T-helper 9 cell (primary cell): ENCODE results near the gene ACOT7.

Source experiments
- DNase-seq: peaks from one replicate; pipeline ENCODE4 v3.0.0-alpha.2; 2020

ACOT7 gene

DNA sequence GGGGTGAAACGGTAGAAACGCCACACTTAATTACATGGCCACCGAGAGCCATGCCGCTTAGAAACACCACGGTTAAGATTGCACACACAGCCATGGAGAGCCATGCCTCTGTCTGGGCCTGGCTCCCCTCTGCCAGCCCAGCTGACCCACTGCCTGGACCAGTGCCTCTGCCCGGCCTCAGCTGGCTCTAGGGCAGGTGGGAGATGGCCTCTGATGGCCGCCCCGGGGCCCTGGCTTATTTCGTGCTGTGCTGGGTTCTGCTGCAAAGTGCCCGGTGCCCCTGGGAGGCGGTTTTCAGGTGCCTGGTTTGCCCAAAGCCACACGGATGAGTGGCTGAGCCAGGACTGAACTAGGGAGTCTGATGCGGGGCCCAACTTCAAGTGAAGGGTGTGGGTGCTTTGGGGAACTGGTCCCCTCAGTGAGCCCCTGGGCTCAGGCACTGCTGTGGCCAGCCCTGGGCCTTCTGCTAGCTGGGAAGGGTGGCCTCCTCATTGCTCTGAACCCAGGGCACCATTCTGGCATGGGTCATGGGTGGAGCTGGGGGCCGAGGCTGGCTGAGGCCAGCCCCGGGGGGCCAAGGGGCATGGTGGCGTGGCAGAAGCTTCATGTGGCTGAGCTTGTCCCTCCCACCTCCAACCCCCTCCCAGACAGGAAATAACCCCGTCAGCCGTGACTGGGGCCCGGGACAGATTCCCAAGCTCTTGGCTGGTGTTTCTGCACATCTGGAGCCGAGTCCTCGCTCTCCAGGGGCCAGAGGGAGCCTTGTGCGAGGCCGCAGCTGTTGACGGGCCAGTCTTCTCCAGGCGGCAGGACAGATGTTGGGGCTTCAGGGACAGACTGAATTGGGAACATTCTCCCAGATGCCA, 130.8 kb downstream of the ACOT7 start:
- no peak for DNase-seq

DNA sequence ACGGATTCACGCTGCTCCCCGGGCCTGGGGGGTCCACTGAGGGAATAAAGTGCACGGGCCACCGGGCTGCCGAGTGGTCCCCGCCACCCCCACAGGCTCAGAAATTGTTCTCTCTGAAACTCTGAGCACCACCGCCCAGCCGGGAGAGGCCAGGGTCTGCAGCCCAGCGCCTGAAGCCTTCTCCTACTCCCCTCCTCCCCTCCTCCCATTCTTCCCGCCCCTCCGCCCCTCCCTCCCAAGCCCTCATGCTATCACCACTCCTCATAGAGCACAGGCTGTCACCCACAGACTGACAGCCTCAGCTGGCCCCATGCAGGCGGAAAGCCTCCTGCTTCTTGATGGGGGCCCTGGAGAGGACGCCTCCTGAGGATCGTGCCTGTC, 132.0 kb downstream of the ACOT7 start:
- DNase-seq: no peak

DNA sequence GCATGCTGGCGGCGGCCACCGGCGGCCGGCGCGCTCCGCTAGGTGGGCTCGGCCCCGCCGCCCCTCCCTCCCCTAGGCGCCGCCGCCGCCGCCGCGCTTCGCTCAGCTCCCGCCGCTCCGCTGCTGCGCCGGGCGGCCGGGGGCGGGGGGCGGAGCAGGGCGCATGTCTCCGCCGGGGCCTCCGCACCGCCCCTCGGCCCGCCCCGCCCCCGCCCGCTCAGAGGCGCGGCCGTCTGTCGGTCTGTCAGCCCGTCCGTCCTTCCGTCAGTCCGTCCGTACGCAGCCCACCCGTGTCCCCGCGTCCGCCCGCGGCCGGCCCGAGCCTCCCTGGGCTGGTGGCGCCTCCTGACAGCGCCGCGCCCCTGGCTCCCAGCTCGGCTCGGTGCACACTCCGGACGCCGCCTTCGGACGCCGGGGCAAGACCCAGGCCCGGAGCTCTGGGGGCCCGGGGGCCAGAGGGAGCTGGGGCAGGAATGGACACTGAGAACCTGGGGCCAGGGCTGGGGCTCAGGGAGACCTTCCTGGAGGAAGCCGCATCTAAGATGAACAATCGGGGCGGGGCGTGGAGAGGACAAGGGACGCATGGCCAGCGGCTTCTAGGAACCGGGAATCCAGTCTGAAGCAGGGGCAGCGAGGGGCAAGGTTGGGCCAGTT, 132.5 kb downstream of the ACOT7 start, which contains the start of gene GPR153:
GPR153 (minus strand) TSS at position 138 of the 654 bp plus-strand sequence. CDS start 6,193 bp downstream, outside the sequence.
- DNase-seq: peak; percentile 22

DNA sequence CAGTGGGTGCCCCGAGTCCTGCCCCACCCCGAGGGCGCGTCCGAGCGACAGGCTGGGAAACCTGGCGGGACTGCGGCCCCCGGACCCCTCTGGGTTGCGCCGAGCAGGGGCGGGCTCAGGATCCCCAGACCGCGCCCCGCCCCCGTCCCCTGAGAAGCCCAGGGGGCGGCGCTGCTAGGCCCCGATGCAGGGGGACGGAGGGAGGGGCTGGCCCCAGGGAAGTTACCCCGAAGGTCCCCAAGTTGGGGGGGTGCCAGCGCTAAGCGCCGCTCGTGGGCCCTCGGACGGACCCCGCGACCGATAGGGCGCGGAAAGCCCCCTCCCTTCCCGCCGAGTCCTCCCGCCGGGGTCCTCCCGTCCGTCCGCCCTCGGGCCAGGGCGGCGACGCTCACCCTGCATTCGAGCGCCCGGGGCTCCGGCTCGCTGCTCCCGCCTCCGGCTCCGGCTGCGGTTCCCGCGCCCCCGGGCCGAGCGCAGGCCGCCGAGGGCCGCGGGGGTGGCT, 133.1 kb downstream of the ACOT7 start:
- DNase-seq: no peak

DNA sequence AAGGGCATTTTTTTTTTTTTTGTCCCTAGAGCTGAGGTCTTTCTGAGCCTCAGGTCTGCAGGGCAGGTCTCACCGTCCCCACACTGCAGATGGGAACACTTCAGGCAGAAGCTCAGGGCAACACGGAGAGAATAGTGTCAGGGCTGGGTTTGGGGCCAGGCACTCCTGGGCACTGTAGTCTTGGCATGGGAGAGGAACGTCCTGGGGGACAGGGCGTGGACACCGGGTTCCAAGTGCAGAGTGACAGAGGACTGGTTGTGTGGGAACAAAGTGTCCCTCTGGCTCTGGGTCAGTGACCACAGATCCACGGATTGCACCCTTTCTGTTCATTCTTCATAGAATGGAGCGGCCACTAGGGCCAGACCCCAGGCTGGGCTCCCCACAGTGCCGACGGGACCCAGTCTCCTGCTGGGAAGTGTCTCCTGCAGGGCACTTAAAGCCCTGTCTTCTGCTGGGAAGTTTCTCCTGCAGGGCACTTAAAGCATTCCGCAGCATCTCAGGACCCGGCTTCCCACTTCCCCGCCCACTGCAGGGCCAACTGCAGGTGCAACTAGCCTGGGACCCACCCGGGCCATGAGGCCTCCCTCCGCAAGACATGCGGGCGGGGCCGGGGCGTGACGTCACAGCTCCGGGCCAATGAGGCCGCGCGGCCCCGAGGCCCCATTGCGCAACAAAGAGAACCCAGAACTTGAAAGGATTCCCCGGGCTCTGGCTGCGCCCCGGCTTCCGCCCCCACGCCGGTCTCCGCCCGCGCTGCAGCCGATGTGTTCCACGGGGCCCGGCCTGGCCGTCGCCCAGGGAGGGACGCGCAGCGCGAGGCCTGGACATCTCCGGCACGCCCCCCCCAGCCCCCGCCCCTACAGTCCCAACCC, 133.8 kb downstream of the ACOT7 start:
- DNase-seq: peak; percentile 65

DNA sequence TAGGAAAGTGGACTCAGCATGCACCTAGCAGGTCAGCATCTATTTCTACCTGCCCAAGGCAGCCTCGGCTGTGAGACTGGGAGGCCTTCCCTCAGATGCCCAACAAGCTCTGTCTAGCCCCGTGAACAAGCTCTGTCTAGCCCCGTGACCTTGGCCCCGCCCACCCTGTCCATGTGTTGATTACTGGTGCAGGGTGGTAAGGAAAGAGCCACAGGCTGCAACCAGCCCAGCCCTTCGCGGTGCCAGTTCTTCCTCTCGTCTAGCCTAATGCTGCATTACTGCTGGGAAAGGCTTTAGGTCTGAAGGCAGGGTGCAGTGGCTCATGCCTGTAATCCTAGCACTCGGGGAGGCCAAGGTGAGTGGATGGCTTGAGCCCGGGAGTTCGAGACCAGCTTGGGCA, 134.9 kb downstream of the ACOT7 start:
- no peak for DNase-seq

GRCh38 chr1:6257541-6258069, 136.0 kb downstream of the ACOT7 start:
- DNase-seq: no peak

GRCh38 chr1:6256645-6257044, 136.9 kb downstream of the ACOT7 start:
- DNase-seq: no peak

DNA sequence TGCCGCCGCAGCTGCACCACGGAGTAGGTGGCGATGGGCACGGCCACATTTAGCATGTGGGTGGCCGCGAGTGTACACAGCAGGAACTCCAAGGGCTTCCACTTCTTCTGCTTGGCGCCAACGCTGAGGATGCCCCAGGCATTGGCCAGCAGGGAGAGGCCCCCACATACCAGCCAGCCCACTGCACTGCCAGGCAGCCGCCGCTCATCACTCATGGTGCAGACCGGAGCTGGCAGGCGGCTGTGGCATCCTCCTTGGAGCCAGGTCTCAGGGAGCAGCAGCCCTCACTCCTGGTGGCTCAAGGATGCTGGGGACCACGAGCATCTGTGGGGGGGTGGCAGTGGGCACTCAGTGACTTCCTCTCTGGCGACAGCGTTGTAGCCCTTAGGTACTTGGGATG, 138.9 kb downstream of the ACOT7 start:
- no peak for DNase-seq

- no peak for DNase-seq
These were observed 140.2 kb downstream of the ACOT7 start for GRCh38 chr1:6253380-6253779.

DNA sequence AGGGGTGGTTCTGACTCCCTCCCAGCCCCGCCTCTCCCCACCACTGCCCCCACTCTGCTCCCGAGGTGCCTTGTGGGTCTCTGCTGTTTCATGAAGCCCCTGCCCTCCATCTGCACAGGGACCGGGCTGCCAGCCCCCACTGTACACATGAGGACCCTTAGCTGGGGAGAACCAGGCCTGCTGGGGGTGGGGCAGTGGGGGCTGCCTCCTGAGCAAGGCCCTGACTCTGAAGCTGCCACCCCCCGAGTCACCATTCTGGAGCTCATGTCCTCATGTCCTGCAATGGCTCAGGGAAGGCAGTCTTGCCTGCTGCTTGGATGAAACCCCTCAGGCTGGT, 141.2 kb downstream of the ACOT7 start:
- no peak for DNase-seq

GRCh38 chr1:6251681-6252373, 141.7 kb downstream of the ACOT7 start:
- no peak for DNase-seq

DNA sequence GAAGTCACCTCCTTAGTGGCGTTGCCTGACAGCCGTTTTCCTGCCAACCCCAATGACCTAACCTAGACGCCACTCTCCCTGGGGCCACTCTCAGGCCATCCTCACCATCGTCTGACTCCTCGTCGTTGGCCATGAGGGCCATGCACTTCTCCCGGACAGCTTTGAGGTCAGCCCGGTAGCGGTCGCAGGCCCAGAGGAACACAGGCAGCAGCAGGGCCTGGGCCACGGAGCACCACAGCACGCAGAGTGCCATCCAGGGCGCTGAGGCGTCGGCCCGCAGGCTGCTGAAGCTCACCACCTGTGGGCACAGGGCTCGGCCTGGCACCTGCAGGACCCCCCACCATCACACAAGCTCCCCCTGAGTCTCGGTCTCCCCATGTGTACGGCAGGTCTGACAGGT, 142.3 kb downstream of the ACOT7 start:
- DNase-seq: no peak

GRCh38 chr1:6249739-6250689, 143.6 kb downstream of the ACOT7 start:
- DNase-seq: no peak

- DNase-seq: no peak
These were observed 144.4 kb downstream of the ACOT7 start for GRCh38 chr1:6248932-6249738.

DNA sequence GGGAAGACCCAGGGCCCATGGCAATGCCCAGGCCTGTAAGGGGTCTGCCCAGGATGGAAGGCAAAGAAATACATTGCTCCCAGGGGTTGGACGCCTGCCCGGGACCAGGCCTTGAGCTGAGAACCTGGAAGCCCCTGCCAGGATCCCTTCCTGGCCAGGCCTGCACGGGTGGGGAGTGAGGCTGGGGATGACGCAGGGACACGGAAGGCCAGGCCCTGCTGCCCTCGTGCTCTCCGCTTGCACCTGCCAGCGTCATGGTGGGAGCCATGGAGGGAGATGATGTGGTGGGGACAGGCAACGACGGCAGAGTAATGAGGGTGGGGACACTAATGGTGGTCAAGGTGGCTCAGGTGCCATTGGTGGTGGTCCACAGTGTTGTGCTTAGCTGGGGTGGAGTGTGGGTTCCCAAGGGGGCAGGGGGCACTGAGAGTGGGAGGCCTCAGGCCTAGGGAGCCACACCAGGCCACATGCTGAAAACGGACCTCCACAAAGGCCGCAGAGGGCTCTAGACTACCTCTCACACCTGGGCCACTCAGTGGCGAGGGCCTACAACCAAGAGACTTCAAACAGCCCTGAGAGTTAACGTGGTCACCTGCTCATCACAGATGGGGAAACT, 145.3 kb downstream of the ACOT7 start:
- DNase-seq: no peak

GRCh38 chr1:6247651-6248050, 145.9 kb downstream of the ACOT7 start:
- no peak for DNase-seq

DNA sequence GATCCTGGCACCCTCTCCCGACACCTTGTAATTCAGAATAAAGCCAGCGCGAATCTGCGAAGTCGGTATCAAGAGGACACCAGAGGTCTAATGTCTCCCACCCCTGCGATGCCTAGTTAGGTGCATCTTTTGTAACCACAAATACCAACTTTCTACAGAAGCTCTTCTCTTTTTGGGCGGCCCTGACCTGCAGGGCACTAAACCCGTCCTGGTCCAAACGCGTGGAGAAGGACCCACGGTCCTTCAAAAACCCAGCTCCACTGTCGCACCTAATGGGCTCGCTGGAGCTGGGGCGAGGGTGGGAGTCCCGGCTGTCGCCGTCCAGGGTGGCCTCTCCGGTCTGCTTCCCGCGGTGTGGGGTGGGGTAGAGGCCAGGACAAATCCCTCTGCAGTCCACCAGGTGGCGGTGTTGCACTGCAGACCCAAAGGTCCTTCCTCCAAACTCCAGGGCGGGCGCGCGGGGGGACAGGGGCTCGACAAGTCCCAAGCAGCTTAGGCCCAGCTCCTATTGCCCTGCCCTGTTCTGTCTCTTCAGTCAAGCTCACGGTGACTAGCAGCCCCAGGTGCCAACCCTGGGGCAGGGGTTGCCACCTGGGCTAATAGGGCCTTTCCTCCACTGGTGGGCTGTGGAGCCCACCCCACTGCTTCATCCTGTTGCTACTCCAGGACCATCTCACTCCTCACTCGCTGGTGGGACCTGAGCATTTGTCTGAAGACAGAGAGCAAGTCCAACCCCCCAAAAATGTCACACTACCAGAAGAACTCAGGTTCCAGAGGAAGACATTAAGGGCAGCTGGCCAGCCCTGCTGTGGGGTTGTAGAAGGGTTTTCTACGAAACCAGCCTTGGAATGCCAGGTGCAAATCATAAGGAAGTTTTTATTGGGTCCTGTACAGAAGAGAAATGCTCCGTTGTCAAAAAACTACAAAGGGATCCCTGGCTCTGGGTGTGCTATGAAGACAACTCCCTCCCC, 146.8 kb downstream of the ACOT7 start:
- DNase-seq: peak; percentile 82
